Retina (tissue), 1 donor: ENCODE results near the gene MAPKAPK2.
"Not testable (repeated sequence)": the region's sequence is repeated elsewhere in the genome, so short reads cannot be mapped to it uniquely, and the experiment has no call there.

Source experiments
- DNase-seq: peaks from one replicate; pipeline ENCODE4 v3.0.0-alpha.2; 2016

The MAPKAPK2 gene

DNA sequence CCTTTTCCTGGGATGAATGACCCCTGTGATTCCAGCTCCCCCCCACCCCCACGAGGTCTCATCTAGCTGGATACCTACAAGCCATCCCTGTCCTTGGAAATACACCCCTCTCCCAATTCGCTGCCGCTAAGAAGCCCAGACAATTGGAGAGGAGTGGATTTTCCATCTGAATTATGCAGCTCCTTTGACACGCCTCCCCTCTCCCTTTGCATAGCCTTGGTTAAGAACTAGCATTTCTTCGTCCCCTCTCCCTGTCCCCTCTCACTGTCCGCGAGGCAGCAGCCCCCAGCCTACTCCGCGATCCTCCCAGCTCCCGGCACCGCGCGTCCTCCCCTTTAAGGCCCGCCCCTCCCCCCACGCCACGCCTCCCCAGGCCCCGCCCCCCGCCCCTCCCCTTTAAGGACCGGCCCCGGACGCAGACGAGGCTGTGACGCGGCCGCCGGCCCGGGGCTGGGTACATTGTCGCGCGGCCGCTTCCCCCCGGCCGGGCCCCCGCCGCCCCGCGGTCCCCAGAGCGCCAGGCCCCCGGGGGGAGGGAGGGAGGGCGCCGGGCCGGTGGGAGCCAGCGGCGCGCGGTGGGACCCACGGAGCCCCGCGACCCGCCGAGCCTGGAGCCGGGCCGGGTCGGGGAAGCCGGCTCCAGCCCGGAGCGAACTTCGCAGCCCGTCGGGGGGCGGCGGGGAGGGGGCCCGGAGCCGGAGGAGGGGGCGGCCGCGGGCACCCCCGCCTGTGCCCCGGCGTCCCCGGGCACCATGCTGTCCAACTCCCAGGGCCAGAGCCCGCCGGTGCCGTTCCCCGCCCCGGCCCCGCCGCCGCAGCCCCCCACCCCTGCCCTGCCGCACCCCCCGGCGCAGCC, at the start of gene MAPKAPK2:
Gene MAPKAPK2 (plus strand): TSS at position 428 of the 856 bp plus-strand sequence. CDS start 325 bp downstream, at position 753.
- DNase-seq: peak; percentile 81

DNA sequence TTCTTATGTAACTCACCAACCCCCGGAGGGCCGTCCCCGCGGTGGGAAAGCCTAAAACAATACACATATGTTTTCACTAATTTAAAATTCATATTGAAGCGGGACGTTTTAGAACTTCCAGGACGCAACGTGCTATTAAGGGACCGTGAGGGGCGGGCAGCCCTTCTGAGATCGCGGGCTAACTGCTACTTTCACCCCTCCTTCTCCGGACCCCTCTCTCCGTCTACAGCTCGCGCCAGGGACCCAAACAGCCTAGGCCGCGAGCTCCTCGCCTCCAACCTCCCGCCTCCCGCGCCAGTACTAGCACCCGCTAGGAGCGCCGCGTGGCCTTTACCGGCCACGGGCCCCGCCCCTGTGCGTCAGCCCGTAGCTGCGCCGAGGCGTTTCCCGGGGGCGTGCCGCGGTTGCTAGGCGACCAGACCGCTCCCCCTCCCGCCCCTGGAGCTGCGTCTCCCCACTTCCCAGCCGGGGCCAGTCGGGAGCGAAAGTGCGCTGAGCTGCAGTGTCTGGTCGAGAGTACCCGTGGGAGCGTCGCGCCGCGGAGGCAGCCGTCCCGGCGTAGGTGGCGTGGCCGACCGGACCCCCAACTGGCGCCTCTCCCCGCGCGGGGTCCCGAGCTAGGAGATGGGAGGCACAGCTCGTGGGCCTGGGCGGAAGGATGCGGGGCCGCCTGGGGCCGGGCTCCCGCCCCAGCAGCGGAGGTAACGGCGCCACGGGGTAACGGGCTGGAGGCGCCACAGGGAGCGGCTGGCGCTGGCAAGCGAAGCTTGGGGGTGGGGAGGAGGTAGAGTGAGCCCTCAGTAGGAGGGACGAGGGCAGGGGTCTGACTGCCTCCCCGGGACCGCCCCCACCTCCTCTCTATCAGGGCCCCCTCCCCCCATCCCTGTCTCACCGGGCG, 49.4 kb upstream of the MAPKAPK2 start, which contains the start of gene DYRK3:
Gene DYRK3 (plus strand): TSS at position 457 of the 898 bp plus-strand sequence. CDS start 168 bp downstream, at position 625.
- DNase-seq: peak; percentile 95

DNA sequence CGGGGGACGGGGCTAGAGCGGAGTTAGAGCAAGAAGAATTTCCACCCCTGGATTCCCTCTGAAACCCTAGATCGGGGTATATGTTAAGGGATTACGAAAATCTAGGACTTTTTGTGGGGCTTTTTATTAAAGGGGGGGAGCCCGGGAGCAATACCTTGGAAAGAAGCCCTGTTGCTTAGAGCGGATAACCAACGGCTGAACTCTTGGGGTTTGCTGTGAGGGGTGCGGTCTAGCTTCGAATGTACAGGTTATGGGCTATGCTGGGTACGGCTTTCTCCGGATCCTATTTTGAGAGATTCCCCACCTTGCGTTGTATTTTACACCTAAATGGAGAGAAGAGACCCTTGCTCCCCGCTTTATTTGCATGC, 48.7 kb upstream of the MAPKAPK2 start:
- DNase-seq: peak; percentile 65

DNA sequence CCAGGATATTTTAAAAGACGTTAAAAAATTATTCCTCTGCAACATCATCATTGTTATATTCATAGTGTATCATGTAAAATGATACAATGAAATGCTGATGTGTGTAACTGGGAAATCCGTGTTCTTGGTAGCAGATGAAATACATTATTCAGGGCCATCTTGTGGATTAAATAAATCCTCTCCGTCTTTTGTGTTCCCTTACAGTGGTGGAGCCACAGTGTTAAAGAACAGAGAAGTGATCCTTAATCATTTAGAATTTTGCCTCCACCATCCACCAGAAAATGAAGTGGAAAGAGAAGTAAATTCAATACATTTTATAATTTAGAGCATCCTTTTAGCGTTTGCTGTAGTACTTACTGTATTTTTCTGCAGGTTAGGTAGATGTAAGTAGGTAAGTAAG, 48.0 kb upstream of the MAPKAPK2 start:
- no peak for DNase-seq

DNA sequence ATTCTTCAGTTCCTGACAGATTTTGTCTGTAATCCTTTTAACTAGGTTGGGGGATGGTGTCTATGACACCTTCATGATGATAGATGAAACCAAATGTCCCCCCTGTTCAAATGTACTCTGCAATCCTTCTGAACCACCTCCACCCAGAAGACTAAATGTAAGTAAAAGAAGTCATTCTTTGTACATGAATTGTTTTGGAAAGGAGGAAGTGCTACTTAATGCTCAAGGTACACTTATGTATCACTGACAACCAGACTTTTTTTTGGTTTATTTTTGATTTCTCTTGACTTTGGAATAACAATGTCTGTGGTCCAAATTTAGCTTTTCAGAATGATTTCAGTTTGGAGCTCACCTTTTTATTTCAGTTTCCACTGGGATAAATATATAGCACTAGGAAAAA, 47.1 kb upstream of the MAPKAPK2 start:
- DNase-seq: no peak

DNA sequence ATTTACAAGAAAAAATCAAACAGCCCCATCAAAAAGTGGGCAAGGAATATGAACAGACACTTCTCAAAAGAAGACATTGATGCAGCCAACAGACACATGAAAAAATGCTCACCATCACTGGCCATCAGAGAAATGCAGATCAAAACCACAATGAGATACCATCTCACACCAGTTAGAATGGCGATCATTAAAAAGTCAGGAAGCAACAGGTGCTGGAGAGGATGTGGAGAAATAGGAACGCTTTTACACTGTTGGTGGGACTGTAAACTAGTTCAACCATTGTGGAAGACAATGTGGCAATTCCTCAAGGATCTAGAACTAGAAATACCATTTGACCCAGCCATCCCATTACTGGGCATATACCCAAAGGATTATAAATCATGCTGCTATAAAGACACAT, 42.6 kb upstream of the MAPKAPK2 start:
- not testable (repeated sequence) for DNase-seq

DNA sequence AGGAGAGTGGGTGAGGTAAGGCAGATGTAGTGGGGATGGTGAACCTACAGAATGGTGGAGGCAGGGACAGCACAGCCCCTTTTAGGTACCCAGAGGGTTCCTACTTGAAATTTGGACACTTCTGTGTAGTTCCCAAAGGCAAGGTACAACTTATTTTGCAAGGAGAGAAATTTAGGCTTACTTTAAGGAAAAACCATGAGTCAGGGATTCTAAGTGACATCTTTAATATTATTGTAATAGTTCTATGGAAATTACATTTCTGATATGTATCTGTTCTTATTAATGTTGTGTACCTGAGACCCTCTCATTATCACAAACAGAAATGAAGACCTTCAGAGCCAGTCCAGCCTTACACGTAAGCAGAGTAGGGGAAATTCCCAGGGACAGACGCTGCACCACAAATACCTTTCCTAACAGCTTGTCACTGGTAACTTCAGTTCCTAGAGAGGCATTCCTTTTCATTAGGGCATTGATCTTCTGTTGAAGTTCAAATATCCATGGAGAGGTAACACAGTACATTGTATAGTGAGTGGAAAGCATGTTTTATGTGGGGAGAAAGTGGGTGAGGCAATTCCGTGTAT, 41.5 kb upstream of the MAPKAPK2 start:
- no peak for DNase-seq

DNA sequence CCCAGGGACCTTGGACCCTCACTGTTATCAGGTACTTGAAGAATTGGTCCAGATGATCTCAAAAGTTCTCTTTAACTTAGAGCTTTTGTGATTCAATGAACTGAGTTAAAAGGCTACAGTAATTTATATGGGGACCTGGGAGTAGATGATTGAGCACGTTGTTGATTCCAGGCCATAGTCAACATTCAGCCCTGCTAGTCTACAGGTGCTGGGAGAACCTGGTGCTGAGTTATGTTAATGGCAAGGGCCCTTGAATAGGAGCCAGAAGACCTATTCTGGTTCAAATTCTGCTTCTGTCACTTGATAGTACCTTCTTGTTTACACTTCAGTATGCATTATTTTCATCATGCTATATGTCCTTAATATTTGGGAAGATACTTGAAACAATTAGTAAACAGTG, 38.2 kb upstream of the MAPKAPK2 start:
- no peak for DNase-seq

DNA sequence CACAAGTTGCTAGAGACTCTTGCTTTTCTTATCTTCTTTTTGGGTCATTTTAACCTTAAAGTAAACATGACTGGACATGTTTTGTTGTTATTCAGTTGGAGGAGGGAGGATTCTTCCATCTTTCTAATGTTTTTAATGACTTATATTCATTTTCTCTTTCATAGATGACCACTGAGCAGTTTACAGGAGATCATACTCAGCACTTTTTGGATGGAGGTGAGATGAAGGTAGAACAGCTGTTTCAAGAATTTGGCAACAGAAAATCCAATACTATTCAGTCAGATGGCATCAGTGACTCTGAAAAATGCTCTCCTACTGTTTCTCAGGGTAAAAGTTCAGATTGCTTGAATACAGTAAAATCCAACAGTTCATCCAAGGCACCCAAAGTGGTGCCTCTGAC, 37.5 kb upstream of the MAPKAPK2 start:
- no peak for DNase-seq

DNA sequence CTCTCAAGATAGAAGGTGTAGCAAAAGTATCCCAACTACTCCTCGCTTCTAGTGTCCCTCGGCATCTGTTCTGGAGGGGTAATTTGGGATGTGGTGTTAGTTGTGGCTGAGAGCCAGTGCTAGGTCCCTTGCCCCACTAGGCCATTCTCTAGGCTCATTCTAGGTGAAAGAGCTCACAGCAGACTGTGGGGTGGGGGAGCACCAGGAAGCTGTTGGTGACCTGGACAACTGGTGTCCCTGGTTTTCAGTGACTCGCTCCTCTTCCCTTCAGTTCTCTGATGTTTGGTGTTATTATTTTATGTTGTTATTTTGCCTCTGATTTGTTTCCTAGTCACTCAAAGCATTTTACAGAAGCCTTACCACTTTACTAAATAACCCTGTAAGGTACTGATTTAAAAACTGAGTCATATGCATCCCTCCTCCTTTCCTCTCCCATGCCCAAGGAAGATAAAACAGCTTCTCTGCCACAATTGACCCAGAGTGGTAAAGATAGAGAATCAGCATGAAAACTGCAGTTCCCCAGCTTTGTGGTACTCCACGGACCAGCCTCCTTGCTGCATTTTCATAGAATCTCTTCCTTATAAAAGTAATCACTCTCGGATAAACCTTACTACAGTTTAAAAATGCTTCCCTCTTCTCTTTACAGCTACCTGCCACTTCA, 35.3 kb upstream of the MAPKAPK2 start:
- DNase-seq: no peak

DNA sequence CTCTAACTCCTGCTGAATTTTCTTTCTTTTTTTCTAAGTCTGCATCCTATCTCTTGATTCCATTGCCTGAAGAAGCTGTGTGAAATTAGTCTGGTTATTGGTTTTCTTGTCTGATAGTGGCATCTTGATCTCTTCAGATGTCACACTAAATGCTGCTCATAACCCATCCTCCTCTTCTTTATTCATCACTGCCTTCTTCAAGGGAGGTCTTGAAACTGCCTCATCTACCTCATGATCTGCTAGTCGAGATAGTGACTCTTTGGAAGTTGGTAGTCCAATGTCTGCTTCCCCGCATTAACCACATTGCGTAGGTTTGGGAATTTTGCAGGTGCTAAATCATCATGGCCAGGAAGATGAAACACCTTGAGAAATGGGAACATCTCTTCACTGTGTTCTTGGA, 33.7 kb upstream of the MAPKAPK2 start:
- no peak for DNase-seq

DNA sequence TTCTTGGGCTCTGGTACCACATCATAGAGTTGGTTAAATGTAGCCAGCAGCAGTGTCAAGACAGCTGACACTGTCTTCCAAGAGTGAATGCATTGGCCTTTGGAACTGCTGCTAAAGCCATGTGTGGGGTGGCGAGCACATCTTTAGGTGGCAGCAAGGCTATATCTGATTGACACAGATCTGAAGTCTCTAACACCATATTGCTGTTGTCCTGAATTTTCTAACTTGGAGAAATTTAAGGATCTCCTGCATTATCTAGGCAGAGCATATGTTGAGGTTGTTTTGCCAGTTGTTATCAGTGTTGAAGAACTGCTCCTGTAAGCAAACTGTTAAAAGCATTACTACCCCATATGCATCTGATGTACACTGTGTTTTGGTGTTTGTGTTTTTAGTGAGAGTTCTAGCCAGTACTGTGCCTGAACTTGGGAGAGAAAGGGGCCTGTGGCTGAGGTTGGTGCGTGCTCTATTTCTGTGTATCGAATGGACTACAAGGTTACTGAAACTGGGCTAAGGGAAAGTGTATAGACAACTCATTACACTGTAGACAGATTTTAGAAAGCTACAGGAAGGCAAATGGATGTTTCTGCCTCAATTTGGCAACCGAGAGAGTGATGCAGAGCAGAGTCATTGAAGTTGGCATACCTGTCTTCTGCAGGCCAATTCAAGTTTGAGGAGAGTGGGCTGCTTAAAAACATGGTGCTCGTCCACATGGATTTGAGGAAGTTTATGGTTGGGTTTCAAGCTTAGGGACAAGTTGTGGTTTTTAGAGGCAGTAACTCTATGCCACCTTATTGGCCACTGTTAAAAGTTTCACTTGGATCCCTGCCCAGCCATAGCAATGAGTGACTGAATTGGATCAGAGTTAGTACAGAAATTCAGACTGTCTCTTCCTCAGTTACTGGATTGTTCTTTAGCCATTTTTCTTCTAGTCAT, 32.5 kb upstream of the MAPKAPK2 start:
- no peak for DNase-seq

DNA sequence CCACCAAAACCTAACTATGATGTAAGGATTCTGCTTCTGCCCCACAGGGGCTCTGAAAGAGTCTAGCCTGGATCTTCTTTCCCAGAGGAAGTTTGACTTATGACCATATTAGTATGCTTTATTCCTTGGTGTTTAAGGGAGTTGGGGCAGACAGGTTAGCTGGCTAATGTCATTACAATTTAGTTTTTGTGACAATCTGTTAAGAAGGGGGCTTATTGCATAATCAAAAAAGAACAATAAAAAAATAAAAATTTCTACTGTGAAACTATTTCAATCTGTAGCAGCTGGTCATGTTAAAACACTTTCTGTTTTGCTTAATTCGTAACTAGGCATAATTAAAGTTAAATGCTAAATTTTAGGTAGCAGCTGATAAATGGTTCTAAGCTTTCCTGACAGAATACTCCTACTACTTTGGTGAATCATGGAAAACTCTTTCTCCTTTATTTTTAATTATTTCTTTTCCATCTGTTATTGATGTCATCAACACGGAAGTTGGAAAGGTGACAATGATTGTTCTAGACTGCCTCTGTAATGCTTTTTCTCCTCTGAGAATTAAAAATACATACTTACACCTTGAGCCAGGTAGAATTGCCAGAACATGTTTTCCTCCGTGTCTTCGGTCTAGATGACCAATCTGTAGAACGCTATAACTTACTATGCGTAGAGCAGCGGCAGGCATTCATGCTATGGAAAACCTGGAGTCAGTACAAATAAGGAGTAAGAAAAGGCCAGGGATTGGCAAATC, 30.8 kb upstream of the MAPKAPK2 start:
- DNase-seq: no peak

DNA sequence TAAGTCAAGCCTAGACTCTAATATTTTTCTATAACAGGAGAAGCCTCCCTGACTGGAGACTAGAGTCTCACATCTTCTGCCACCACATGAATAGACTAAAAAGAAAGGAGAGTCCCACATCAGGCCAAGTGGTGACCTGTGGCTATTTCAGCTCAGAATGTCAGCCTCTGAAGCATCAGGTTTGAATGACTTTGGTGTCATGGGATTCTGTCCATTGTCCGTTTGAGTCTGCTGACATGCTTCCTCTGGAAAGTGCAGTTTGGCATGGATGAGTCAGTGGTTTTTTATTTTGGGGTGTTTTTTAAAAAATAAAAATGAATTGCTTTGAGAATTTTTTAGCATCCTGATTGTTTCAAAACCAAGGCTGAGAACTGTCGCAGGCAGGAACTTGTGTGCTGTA, 29.9 kb upstream of the MAPKAPK2 start:
- no peak for DNase-seq

DNA sequence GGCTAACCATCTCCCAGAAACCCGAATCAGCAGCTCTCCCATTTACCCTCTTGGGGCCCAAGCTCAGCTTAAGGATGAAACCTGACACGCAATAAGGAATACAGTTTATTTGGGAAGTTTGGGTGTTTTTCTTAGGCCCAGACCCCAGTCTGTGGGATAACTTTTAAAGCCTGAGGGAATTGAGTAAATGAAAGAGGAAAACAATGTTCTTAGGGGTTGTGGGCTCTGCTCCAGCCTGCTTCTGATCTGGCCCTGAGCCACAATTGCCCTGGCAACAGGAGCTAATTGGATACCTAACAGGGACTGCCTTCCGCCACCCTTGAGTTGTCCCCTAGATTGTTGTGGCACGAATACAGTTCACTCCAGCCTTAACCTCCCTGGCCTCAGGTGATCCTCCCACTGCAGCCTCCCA, 29.2 kb upstream of the MAPKAPK2 start:
- DNase-seq: no peak

DNA sequence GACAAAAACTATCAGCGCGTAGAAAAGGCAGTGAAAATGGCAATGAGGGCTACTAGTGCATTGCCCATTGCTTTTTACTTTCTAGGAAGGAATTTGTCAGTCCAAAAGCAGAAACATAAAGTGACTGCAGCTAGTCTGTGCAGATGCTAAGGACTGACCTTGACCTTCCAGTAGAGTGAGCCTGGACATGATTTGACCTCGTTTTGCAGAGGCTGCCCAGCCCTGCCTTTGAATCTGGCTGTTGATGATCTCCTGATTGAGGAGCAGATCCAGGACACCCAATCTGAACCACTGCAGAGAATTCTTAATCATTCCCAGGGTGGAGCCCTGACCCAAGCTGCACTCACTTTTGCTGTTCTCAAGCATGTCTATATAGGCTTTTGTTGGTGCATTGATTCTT, 27.8 kb upstream of the MAPKAPK2 start:
- no peak for DNase-seq

DNA sequence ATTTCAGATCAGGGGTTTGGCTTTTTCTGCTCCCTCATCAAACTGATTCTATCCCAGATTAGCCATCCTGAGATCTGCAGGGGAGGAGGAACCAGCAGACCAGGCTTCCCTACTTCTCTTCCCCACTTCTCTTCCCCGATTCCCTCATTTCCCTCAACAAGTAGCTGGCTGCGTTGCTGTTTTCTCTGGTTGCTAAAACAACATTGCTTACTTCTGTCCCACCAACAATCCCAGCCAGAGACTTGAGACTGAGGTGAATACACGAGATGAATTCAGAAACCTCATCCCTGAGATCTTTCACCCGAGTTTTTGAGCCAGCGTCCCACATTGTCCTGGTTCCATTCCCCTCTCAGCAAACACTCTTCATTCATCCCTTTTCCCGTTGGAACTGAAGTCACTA, 27.0 kb upstream of the MAPKAPK2 start:
- DNase-seq: no peak

DNA sequence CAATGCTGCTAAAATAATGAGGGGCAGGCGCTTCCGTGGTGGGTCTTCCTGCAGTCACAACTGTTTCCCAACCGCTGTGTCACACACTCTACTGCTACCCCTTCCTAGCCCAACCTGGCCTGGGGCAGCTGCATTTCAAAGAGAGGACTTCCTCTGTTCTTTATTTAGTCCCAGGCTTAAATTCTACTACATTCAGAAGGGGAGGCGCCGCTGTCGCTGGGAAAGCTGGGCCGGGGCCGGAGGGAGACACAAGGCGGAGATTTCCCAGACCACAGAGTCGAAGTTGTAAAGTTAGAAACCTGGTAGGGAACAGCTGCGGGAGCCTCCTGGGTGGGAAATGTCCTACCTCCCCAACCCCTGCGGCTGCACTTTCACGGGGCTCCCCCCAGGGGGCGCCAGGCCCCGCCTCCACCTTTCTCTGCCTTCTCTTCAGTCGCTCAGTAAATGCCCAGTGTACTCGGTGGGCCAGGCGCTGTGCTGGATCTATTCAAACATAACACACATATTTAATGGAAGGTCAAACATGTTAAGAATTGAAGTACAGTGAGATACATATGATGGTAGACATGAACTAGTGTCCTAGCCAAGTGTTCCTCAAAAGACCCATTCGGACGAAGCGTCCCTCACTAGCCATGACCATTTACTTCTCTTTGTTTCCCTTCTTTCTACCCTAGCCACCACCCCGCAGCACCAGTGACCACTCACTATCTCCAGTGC, 26.3 kb upstream of the MAPKAPK2 start:
- peak; percentile 75 for DNase-seq

DNA sequence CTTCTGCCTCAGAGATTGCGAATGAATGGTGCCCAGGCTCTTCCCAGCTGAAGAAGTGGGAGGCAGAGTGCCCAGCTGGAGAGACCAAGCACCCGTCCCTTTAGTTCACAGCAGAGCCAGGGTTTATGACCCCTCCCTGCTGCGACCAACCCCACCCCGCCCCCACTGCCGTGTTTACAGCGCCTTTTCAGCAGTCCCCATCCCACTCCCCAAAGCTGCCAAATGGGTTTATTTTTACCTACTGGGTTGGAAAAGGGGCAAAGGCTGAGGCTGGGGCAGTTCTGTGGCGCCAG, 25.8 kb upstream of the MAPKAPK2 start:
- DNase-seq: peak; percentile 50

DNA sequence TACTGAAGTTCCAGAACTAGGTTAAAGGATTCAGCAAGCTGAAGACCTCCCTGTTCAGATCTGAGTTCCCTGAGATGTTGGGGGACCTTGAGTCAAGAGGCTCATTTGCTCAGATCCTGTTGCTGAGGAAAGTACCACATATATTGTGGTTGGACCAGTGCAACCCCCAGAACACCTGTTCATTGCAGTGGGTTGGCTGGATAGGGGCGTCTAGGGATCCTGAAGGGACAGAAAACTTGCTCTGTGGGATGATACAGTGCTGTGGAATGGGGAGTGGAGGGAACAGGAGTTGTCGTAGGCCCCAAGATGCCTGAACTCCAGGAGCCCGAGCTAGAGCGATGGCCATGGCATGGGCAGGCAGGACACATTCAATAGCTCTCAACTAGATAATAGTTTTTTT, 24.6 kb upstream of the MAPKAPK2 start:
- DNase-seq: no peak
